ENCODE measurements around the gene FOLR2. TPM values are rescaled to one million over a fixed set of nuclear protein-coding genes. Genes with fewer than 3 reads are reported as not detected.
A peak's percentile ranks its signal among the peaks of the same experiment; 100 is the strongest.

Gene FOLR2
- total RNA-seq, 3 donors from 2014 or later (not counting 1 experiment from before 2014, with no cell fraction given), result not detected

DNA sequence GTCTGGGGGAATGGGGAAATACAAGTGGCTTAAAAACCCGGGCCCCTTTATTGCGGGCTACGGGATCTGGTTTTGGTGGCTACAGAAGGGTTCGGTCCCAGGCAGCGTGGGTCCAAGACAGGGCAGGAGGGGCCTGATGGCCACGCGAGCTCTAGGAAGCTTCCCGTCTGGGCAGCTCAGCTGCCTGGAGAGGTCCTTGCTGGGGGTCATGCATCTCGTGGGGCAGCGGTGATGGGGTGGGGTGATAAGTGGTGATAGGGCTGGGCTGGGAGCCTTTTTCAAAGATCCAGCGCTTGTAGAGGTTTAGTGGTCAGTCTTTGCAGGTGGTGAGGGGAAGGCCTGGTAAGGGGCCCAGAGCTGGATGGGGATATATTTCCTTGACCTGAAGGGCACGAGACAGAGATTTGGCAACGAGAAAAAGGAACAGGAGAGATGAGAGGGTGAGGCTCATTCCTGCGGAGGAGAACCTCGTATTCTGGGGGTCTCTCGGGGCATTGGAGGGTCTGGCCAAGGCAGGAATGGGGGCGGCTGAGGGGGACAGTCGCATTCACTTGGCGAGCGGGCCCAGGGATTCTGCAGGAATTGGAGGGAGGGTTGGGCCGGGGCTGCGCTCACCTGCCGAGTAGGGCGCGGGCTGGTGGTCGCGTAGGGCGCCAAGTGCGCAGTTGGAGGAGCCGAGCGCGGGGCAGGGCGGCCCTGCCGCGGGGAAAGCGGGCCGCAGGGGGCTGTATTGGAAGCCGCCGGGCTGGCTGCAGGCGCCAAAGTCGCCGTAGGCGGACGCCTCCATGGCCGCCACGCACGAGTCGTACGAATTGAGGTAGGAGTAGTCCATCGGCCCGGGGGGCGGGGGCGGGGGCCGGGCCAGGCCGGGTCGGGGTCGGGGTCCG lies 26.8 kb downstream of the FOLR2 start:
- WGBS (ENCODE audit: insufficient coverage), result 20% methylated on average over 58 of the region's 58 CpGs
- Mint-ChIP-seq H3K36me3 (no peaks in the 10 kb centered on the region), H3K9me3 (no peaks in the 10 kb centered on the region), H3K4me1 (peaks cover 10 to 43% of the 10 kb centered on the region in 2 donors), H3K27ac (no peak overlapping the region), H3K27me3 (ENCODE audit: low read depth in 2 of 2) (peaks cover 34 to 46% of the 10 kb centered on the region in 2 donors), H3K4me3 (peak overlapping the region; percentile 1)
- Histone ChIP-seq H3K27me3 (ENCODE audit: control insufficient read depth, insufficient read depth, low read length) (peaks cover 55% of the 10 kb centered on the region), H3K27ac (ENCODE audit: low read length) (no peak overlapping the region), H3K9me3 (ENCODE audit: control insufficient read depth, insufficient read depth, low read length) (no peaks in the 10 kb centered on the region), H3K4me1 (ENCODE audit: control insufficient read depth, insufficient read depth, low read length) (peaks cover 30% of the 10 kb centered on the region), H3K4me3 (ENCODE audit: low read length) (no peak overlapping the region), H3K36me3 (ENCODE audit: control insufficient read depth, insufficient read depth, low read length) (no peaks in the 10 kb centered on the region)
- intact Hi-C loops (cut with micrococcal nuclease), result no loop called here
- ATAC-seq, result no peak
- TF ChIP-seq CTCF (IDR thresholded peaks at IDR 0.05), result no peak
- no peak for DNase-seq

GRCh38 chr11:72244060-72244360 lies 27.4 kb downstream of the FOLR2 start, which contains the start of gene PHOX2A:
TSS of gene PHOX2A (minus strand) at chr11:72244176. CDS start at chr11:72244004, 172 bp downstream.
- H3K36me3 Mint-ChIP-seq, result no peaks in the 10 kb centered on the region
- peak within 1 kb of the TSS; percentile 6 for H3K4me3 Mint-ChIP-seq
- intact Hi-C loops (cut with micrococcal nuclease), result no loop called here
- peaks cover 27% of the 10 kb centered on the region for H3K4me1 ChIP-seq (ENCODE audit: control insufficient read depth, insufficient read depth, low read length)
- TF ChIP-seq CTCF (IDR thresholded peaks at IDR 0.05), result no peak
- H3K27me3 Mint-ChIP-seq (ENCODE audit: low read depth in 2 of 2), result peaks cover 34 to 45% of the 10 kb centered on the region in 2 donors
- DNase-seq (no peak), ATAC-seq (no peak)
- H3K9me3 ChIP-seq (ENCODE audit: control insufficient read depth, insufficient read depth, low read length), result no peaks in the 10 kb centered on the region
- no peak within 1 kb of the TSS for H3K4me3 ChIP-seq (ENCODE audit: low read length)
- peaks cover 55% of the 10 kb centered on the region for H3K27me3 ChIP-seq (ENCODE audit: control insufficient read depth, insufficient read depth, low read length)
- H3K4me1 Mint-ChIP-seq, result peaks cover 10 to 39% of the 10 kb centered on the region in 2 donors
- no peaks in the 10 kb centered on the region for H3K9me3 Mint-ChIP-seq
- H3K27ac Mint-ChIP-seq, result no peak within 1 kb of the TSS
- WGBS (ENCODE audit: insufficient coverage), result 6% methylated on average over 37 of the region's 37 CpGs
- no peak within 1 kb of the TSS for H3K27ac ChIP-seq (ENCODE audit: low read length)
- no peaks in the 10 kb centered on the region for H3K36me3 ChIP-seq (ENCODE audit: control insufficient read depth, insufficient read depth, low read length)

DNA sequence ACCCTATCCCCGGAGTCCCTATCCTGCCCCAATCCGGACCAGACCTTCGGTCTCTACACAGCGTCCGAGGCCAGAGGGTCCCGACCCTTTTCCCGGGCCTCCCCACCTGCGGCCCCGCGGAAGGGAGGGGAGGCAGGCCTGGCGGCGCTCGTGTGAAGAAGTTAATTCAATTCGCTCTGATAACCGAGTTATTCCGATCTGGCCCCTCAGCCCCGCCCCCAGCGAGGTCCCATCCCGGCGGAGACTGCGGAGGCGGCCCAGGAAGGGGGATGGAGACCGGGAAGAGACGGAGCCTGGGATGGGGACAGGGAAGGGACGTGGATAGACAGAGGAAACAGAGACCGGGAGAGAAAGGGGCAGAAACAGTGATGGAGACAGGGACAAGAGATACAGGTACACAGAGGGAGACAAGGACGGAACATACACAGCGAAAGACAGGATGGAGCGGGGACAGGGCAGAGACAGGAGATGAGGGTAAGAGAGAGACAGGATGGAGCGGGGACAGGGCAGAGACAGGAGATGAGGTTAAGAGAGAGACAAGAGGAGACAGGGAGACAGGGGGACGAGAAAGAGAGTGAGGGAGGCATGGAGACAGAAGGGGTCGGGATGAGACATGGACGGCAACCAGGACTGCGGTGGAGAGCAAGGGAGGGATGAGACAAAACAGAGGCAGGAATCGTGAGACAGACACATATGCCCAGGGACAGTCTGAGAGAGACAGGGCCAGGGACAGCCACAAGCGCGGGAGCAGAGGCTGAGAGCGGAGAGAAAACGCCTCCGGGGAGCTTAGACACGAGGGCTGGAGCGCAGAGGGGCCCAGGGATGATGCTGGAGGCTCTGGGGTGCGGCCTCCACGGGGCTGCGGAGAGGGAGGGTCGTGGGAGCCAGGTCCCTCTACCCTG lies 28.0 kb downstream of the FOLR2 start:
- H3K36me3 Mint-ChIP-seq, result no peaks in the 10 kb centered on the region
- no peaks in the 10 kb centered on the region for H3K9me3 ChIP-seq (ENCODE audit: control insufficient read depth, insufficient read depth, low read length)
- peaks cover 37 to 42% of the 10 kb centered on the region in 2 donors for H3K27me3 Mint-ChIP-seq (ENCODE audit: low read depth in 2 of 2)
- H3K27me3 ChIP-seq (ENCODE audit: control insufficient read depth, insufficient read depth, low read length), result peaks cover 50% of the 10 kb centered on the region
- H3K27ac ChIP-seq (ENCODE audit: low read length), result no peak overlapping the region
- H3K4me3 ChIP-seq (ENCODE audit: low read length), result no peak overlapping the region
- TF ChIP-seq CTCF (IDR thresholded peaks at IDR 0.05), result no peak
- H3K4me3 Mint-ChIP-seq, result peak overlapping the region; percentile 6
- H3K4me1 ChIP-seq (ENCODE audit: control insufficient read depth, insufficient read depth, low read length), result peaks cover 21% of the 10 kb centered on the region
- ATAC-seq (no peak), DNase-seq (no peak)
- 11% methylated on average over 46 of the region's 46 CpGs for WGBS (ENCODE audit: insufficient coverage)
- H3K4me1 Mint-ChIP-seq, result peaks cover 10 to 33% of the 10 kb centered on the region in 2 donors
- intact Hi-C loops (cut with micrococcal nuclease), result no loop called here
- H3K36me3 ChIP-seq (ENCODE audit: control insufficient read depth, insufficient read depth, low read length), result no peaks in the 10 kb centered on the region
- no peaks in the 10 kb centered on the region for H3K9me3 Mint-ChIP-seq
- H3K27ac Mint-ChIP-seq, result no peak overlapping the region
